ENCODE data around the gene NXT1.

NXT1 gene

GRCh38 chr20:23361476-23362391 lies 11.1 kb downstream of the NXT1 start, which contains the start of gene GZF1:
TSS of gene GZF1 (plus strand) at chr20:23362182. CDS start at chr20:23364384, 2,202 bp downstream.
- peak; percentile 97 for DNase-seq

GRCh38 chr20:23362392-23363256 lies 12.0 kb downstream of the NXT1 start:
- peak; percentile 39 for DNase-seq

GRCh38 chr20:23363257-23363649 lies 12.7 kb downstream of the NXT1 start:
- DNase-seq: no peak

GRCh38 chr20:23365390-23366165 lies 15.0 kb downstream of the NXT1 start:
- DNase-seq: no peak

- DNase-seq: no peak
These were observed 15.8 kb downstream of the NXT1 start for GRCh38 chr20:23366384-23366783.

- no peak for DNase-seq
These were observed 17.2 kb downstream of the NXT1 start for GRCh38 chr20:23367770-23368169.

- no peak for DNase-seq
These were observed 17.9 kb downstream of the NXT1 start for GRCh38 chr20:23368316-23369071.

GRCh38 chr20:23369072-23369823 lies 18.7 kb downstream of the NXT1 start:
- DNase-seq: no peak

- no peak for DNase-seq
These were observed 19.7 kb downstream of the NXT1 start for GRCh38 chr20:23370274-23370673.

- no peak for DNase-seq
These were observed 20.3 kb downstream of the NXT1 start for GRCh38 chr20:23370873-23371272.

- no peak for DNase-seq
These were observed 20.9 kb downstream of the NXT1 start for GRCh38 chr20:23371496-23371895.

GRCh38 chr20:23374441-23374840 lies 23.9 kb downstream of the NXT1 start:
- no peak for DNase-seq

GRCh38 chr20:23375827-23376226 lies 25.2 kb downstream of the NXT1 start:
- DNase-seq: no peak

- DNase-seq: no peak
These were observed 29.2 kb downstream of the NXT1 start for GRCh38 chr20:23379772-23380171.

GRCh38 chr20:23381876-23382275 lies 31.3 kb downstream of the NXT1 start:
- DNase-seq: no peak

GRCh38 chr20:23386304-23387117 lies 35.9 kb downstream of the NXT1 start:
- no peak for DNase-seq

- DNase-seq: no peak
These were observed 36.5 kb downstream of the NXT1 start for GRCh38 chr20:23387118-23387443.

- no peak for DNase-seq
These were observed 39.6 kb downstream of the NXT1 start for GRCh38 chr20:23390091-23390774.

- DNase-seq: no peak
These were observed 41.2 kb downstream of the NXT1 start for GRCh38 chr20:23391707-23392310.

Measured in NCI-H1092 treated with DMSO at 0.1 percent for 48 hours (cell line).